ENCODE data around the gene HIBCH. TPM values are rescaled to one million over a fixed set of nuclear protein-coding genes. Genes with fewer than 3 reads are reported as not detected.
A peak's percentile ranks its signal among the peaks of the same experiment; 100 is the strongest.
"Not testable (repeated sequence)": the region's sequence is repeated elsewhere in the genome, so short reads cannot be mapped to it uniquely, and the experiment has no call there.

The HIBCH gene
- 100 to 1,000 TPM in 1 of 4 donors, 10 to 100 TPM in 3; 66.5 to 100 (median 73.9) TPM for polyA plus RNA-seq (ENCODE audit: insufficient read length in 4 of 4)

- peak; percentile 88 to 98 (median 93) for DNase-seq (ENCODE audit: low read depth in 4 of 4, low spot score in 2 of 4)
Measured at GRCh38 chr2:190319555-190320498, at the start of gene HIBCH. TSS of gene HIBCH (minus strand) at chr2:190319826. CDS start at chr2:190319750, 76 bp downstream.

- DNase-seq (ENCODE audit: low read depth in 4 of 4, low spot score in 2 of 4) = no peak
Measured at GRCh38 chr2:190367091-190367490, 47.5 kb upstream of the HIBCH start.

- no peak for DNase-seq (ENCODE audit: low read depth in 4 of 4, low spot score in 2 of 4)
Measured at GRCh38 chr2:190366248-190366753, 46.7 kb upstream of the HIBCH start.

- DNase-seq (ENCODE audit: low read depth in 4 of 4, low spot score in 2 of 4) = no peak
Measured at GRCh38 chr2:190365499-190366204, 46.0 kb upstream of the HIBCH start.

GRCh38 chr2:190362894-190363293 is 43.3 kb upstream of the HIBCH start:
- DNase-seq (ENCODE audit: low read depth in 4 of 4, low spot score in 2 of 4) = no peak

GRCh38 chr2:190361572-190361971 is 41.9 kb upstream of the HIBCH start:
- no peak for DNase-seq (ENCODE audit: low read depth in 4 of 4, low spot score in 2 of 4)

- no peak for DNase-seq (ENCODE audit: low read depth in 4 of 4, low spot score in 2 of 4)
Measured at GRCh38 chr2:190360965-190361364, 41.3 kb upstream of the HIBCH start.

GRCh38 chr2:190360561-190360960 is 40.9 kb upstream of the HIBCH start:
- DNase-seq (ENCODE audit: low read depth in 4 of 4, low spot score in 2 of 4) = no peak

GRCh38 chr2:190358655-190359448 is 39.2 kb upstream of the HIBCH start:
- not testable (repeated sequence) for DNase-seq (ENCODE audit: low read depth in 4 of 4, low spot score in 2 of 4)

- DNase-seq (ENCODE audit: low read depth in 4 of 4, low spot score in 2 of 4) = no peak
Measured at GRCh38 chr2:190357600-190357999, 38.0 kb upstream of the HIBCH start.

GRCh38 chr2:190355968-190356644 is 36.5 kb upstream of the HIBCH start:
- DNase-seq (ENCODE audit: low read depth in 4 of 4, low spot score in 2 of 4) = no peak

GRCh38 chr2:190354003-190354690 is 34.5 kb upstream of the HIBCH start:
- no peak for DNase-seq (ENCODE audit: low read depth in 4 of 4, low spot score in 2 of 4)

- DNase-seq (ENCODE audit: low read depth in 4 of 4, low spot score in 2 of 4) = no peak
Measured at GRCh38 chr2:190353537-190353899, 33.9 kb upstream of the HIBCH start.

- DNase-seq (ENCODE audit: low read depth in 4 of 4, low spot score in 2 of 4) = no peak
Measured at GRCh38 chr2:190352668-190353536, 33.3 kb upstream of the HIBCH start.

- no peak for DNase-seq (ENCODE audit: low read depth in 4 of 4, low spot score in 2 of 4)
Measured at GRCh38 chr2:190351955-190352354, 32.3 kb upstream of the HIBCH start.

GRCh38 chr2:190350371-190350770 is 30.7 kb upstream of the HIBCH start:
- no peak for DNase-seq (ENCODE audit: low read depth in 4 of 4, low spot score in 2 of 4)

- peak in 2 of 4 donors; percentile 34 to 40 for DNase-seq (ENCODE audit: low read depth in 4 of 4, low spot score in 2 of 4)
Measured at GRCh38 chr2:190344276-190344827, 24.7 kb upstream of the HIBCH start.
